PFSK-1 (cell line): ENCODE results near the gene TBC1D21.

Source experiments
- FOXP2 ChIP-seq: optimal IDR thresholded peaks from 2 replicates; pipeline ENCODE3; 2011; ENCODE audit warnings: borderline replicate concordance, control low read depth, inconsistent platforms; ENCODE audit not compliant: insufficient read depth; ENCODE audit errors: extremely low read length, extremely low read depth
- POLR2AphosphoS5 ChIP-seq: IDR thresholded peaks from 2 replicates; pipeline ENCODE4 v1.6.1; 2012; ENCODE audit warnings: low read depth, mild to moderate bottlenecking, control low read depth, low read length, moderate library complexity
- SIN3A ChIP-seq: IDR thresholded peaks from 2 replicates; pipeline ENCODE4 v1.6.1; 2012; ENCODE audit warnings: mild to moderate bottlenecking, low read length, moderate library complexity, borderline replicate concordance; ENCODE audit not compliant: insufficient read depth
- TAF1 ChIP-seq: IDR thresholded peaks from 2 replicates; pipeline ENCODE4 v1.6.1; 2012; ENCODE audit warnings: low read length, control low read depth, borderline replicate concordance; ENCODE audit not compliant: insufficient read depth
- TF ChIP-seq, protein P1 (sequence below), 2 experiments: IDR thresholded peaks; 2 replicates each; pipeline versions ENCODE4 v1.6.1 to v1.8.0; 2011 to 2012; ENCODE audit warnings: low read depth in 2 of 2, low read length in 2 of 2, control low read depth in 1 of 2, inconsistent platforms in 1 of 2, mild to moderate bottlenecking in 1 of 2, moderate library complexity in 1 of 2; ENCODE audit not compliant: insufficient read depth in 1 of 2

The TBC1D21 gene

DNA sequence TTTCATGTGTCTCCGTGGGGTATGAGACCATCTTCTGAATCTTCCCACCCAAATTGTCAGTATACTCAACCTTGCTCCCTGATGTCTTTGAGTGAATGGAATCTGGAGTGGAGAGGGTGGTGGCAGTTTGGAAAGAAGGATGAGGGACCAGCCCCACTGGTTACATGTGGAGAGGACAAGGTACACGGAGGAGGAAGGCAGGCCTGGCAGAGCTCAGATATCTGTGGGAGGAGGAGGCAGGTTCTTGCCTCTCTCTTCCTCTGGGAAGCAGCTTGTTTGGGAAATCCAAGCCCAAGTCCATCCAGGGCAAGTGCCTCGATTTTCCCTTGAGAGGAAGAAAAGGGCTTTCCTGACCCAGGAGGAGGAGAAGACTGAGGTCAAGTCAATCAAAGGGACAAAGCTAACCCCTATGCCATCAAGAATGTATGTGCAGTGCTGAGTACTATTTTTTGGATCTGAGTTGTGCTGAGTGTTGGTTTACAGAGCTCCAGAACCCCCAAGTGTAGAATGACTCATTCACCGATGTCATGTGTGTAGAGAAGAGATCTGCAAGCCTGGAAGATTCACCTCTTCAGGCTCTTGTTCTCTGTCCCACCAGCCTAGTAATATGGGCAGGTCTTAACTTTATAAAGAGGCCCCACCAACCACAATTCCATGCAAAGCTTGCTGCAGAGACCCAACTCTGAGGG, 33.1 kb downstream of the TBC1D21 start:
- TF ChIP-seq, protein P1, sequence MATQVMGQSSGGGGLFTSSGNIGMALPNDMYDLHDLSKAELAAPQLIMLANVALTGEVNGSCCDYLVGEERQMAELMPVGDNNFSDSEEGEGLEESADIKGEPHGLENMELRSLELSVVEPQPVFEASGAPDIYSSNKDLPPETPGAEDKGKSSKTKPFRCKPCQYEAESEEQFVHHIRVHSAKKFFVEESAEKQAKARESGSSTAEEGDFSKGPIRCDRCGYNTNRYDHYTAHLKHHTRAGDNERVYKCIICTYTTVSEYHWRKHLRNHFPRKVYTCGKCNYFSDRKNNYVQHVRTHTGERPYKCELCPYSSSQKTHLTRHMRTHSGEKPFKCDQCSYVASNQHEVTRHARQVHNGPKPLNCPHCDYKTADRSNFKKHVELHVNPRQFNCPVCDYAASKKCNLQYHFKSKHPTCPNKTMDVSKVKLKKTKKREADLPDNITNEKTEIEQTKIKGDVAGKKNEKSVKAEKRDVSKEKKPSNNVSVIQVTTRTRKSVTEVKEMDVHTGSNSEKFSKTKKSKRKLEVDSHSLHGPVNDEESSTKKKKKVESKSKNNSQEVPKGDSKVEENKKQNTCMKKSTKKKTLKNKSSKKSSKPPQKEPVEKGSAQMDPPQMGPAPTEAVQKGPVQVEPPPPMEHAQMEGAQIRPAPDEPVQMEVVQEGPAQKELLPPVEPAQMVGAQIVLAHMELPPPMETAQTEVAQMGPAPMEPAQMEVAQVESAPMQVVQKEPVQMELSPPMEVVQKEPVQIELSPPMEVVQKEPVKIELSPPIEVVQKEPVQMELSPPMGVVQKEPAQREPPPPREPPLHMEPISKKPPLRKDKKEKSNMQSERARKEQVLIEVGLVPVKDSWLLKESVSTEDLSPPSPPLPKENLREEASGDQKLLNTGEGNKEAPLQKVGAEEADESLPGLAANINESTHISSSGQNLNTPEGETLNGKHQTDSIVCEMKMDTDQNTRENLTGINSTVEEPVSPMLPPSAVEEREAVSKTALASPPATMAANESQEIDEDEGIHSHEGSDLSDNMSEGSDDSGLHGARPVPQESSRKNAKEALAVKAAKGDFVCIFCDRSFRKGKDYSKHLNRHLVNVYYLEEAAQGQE (IDR thresholded peaks at IDR 0.05; ENCODE audit: insufficient read depth in 1 of 2, low read depth in 2 of 2, low read length in 2 of 2) = no peak
- no peak for TF ChIP-seq TAF1
- TF ChIP-seq SIN3A = no peak
- no peak for TF ChIP-seq POLR2AphosphoS5
- TF ChIP-seq FOXP2 = no peak

DNA sequence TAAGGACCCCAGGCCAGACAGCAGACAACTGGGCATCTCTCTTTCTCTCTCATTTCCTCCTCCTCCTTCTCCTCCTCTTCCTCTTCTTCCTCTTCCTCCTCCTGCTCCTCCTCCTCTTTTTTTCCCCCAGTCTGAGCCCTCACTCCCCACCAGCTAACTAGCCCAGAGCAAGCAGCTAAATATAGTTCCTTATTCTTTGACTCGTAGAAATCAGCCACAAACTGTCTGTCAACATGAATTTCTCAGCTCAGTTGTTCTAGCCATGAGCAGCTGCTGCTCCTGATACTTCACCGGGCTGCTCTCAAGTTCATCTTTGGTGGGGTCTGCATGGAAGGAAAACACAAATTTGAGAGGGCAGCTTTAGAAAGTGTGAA, 33.7 kb downstream of the TBC1D21 start:
- TF ChIP-seq, protein P1 (IDR thresholded peaks at IDR 0.05; ENCODE audit: insufficient read depth in 1 of 2, low read depth in 2 of 2, low read length in 2 of 2) = no peak
- TF ChIP-seq FOXP2 = no peak
- no peak for TF ChIP-seq POLR2AphosphoS5
- no peak for TF ChIP-seq SIN3A
- TF ChIP-seq TAF1 = no peak

DNA sequence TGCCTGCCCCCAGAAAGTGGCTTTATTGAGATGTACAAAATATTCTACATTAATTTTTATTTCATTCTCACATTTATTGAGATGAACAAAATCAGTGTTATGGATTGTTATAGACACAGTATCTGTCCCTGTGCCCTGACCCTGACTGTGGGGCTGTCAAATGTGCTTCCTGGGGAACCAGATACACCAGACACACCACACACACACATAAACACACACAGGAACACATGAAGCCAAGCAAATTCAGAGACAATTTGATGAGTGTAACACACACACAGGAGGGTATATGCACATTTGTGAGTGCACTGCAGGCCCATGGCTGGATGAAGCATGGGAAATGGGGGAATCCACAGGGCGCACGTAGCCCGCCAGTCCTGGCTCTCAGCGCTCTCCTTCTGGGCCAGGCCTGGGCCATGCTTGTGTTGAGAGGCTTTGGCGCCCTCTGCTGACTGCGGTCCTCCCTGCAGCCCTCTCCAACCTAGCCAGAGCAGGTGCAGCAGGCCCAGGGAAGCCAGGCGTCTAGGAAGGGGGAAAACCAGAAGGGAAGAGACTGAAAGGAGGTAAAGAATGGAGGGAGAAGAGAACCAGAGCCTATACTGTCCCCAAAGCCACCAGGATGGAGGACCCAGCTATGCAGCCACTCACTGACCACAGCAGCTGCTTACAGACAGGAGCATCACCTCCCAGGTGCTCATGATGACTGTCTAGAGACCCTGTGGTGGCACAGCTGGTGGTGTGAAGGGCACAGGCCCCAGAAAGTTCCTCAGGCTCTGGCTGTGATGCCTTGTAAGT, 34.9 kb downstream of the TBC1D21 start:
- TF ChIP-seq POLR2AphosphoS5 (no peak), FOXP2 (peak; percentile 79), SIN3A (no peak)
- TF ChIP-seq, protein P1 (IDR thresholded peaks at IDR 0.05; ENCODE audit: insufficient read depth in 1 of 2, low read depth in 2 of 2, low read length in 2 of 2) = no peak

DNA sequence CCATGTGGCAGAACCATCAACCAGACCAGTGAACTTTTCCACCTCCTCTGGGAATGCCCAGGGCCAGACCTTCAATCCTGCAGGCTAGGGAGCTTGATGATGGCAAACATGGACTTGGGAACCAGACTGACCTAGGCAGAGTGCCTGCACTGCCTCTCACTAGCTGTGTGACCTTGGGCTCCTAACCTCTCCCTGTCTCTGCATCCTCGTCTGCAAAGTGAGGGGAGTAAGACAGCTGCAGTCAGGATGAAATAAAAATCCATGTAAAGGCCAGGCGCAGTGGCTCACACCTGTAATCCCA, 35.4 kb downstream of the TBC1D21 start:
- TF ChIP-seq, protein P1 (IDR thresholded peaks at IDR 0.05; ENCODE audit: insufficient read depth in 1 of 2, low read depth in 2 of 2, low read length in 2 of 2) = no peak
- TF ChIP-seq POLR2AphosphoS5 (no peak), FOXP2 (no peak), TAF1 (no peak), SIN3A (no peak)
